GM03348 (cell line): ENCODE measurements around the gene KCTD16.

Source experiments
- DNase-seq: peaks from one replicate; pipeline ENCODE4 v3.0.0; 2012; ENCODE audit warnings: low spot score

Gene KCTD16

GRCh38 chr5:144333336-144333920 is 162.8 kb downstream of the KCTD16 start:
- peak; percentile 7 for DNase-seq

- DNase-seq: no peak
These were observed 164.9 kb downstream of the KCTD16 start for GRCh38 chr5:144335561-144335960.

GRCh38 chr5:144336191-144336961 is 165.7 kb downstream of the KCTD16 start:
- no peak for DNase-seq

- DNase-seq: no peak
These were observed 181.7 kb downstream of the KCTD16 start for GRCh38 chr5:144352330-144352729.

- no peak for DNase-seq
These were observed 182.2 kb downstream of the KCTD16 start for GRCh38 chr5:144352732-144353317.

- DNase-seq: no peak
These were observed 185.8 kb downstream of the KCTD16 start for GRCh38 chr5:144356489-144356888.

GRCh38 chr5:144361406-144361805 is 190.7 kb downstream of the KCTD16 start:
- DNase-seq: no peak

DNA sequence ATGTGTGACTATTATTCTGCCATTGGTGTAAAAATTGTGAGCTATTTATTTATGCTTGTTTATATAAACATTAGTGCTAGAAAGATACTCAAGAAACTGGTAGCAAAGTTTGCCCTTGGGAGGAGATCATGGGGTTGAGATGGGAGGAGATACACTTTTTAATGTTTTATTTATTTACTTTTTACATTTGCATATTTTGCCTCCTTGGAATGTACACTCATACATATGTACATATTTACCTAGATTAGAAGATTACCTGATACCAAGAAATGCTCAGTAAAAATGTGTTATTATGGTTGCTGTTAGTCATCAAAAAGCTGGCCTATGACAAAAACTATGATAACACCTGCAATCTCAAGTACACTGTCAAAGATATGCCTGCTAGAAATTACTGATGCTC is 195.2 kb downstream of the KCTD16 start:
- no peak for DNase-seq

- no peak for DNase-seq
These were observed 197.3 kb downstream of the KCTD16 start for GRCh38 chr5:144367991-144368390.

DNA sequence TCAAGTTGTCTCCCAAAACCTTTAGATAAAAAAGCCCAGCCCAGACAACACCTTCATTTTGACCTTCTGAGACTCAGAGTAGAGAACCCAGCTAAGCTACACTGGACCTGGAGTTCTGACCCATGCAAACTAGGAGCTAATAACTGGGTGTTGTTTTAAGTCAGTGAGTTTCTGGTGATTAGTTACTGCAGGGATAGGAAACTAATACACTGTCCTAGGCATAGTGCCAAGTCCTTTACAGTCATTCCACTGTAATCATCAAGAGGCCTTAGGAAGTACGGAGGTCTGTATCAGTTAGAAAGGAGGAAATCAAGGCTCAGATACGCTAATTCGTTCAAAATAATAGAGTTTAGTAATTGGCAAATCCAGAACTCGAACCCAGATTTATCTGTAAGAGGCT is 197.9 kb downstream of the KCTD16 start:
- no peak for DNase-seq

GRCh38 chr5:144369006-144369405 is 198.3 kb downstream of the KCTD16 start:
- DNase-seq: no peak

DNA sequence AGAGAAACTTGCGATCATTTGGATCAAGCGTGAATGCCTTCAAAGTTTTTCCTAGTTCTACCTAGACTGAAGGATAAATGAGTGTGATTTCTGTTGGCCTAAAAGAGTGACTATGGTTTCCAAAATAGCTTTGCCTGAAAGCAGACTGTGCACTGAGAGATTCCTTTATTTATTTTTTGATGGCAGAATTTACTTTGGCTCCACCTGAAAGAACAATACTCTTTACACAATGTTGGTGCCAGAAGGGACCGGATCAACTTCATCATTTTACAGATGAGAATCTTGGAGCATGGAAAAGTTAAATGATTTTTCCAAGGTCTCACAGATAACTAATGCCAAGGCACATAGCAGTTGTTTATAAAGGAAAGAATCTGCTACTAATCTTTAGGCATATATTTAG is 199.6 kb downstream of the KCTD16 start:
- no peak for DNase-seq

- DNase-seq: no peak
These were observed 204.0 kb downstream of the KCTD16 start for GRCh38 chr5:144374637-144375036.

GRCh38 chr5:144377207-144377606 is 206.5 kb downstream of the KCTD16 start:
- DNase-seq: no peak

GRCh38 chr5:144378681-144379080 is 208.0 kb downstream of the KCTD16 start:
- DNase-seq: no peak

- no peak for DNase-seq
These were observed 214.9 kb downstream of the KCTD16 start for GRCh38 chr5:144385597-144385996.

GRCh38 chr5:144386315-144386714 is 215.6 kb downstream of the KCTD16 start:
- no peak for DNase-seq

DNA sequence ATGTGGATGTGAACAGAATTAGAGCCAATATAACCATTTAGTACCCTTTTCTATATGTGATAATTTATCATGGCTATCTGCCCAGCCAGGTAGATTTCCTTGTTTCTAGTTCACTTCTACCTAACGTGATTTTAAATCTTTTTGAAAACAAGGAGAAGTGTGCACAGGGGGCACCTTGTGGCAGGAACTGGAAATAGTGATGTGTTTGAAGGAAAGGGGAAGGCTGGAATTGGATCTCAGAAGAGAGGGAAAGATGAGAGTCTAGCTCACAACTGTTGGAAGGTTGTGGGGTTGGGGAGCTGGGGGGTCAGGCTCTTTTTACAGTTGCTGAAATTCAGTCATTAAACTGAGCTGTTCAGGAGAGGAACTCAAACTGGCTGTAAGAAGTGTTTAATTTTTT is 219.5 kb downstream of the KCTD16 start:
- peak; percentile 5 for DNase-seq

GRCh38 chr5:144391044-144391443 is 220.4 kb downstream of the KCTD16 start:
- no peak for DNase-seq

DNA sequence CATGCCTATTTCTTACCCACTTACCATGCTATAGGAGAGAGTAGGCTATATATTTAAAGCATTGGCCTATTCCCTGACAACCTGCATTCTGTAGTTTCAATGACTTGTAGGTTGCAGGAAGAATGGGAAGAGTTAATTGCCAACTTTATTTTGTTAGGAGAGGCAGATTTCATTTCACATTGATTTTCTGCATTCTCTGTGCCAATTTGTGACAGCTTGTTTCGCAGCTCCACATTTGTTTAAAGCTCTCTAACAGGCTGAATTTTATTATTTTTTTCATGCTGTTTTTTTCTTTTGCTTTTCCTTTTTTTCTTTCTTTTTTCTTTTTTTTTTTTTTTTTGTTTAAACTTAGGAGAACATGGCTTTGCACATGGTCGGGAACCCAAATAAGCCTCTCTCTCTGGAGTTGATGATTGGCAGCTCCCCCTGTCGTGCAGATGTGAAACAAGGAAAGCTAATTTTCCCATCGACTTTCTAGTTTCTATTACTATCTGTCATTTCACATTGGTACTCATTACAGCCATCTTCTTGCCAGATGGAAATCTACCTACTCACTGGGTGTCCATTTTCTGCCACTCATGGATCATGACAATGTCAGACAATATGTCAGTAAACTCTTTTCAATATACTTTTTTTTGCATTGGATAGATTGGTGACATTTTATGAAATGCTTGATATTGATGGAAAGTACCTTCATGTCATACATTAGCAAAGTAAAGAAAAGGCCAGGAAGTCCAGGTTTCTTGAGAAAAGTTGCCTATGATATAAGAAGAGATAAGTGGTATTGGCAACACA is 223.2 kb downstream of the KCTD16 start:
- no peak for DNase-seq

GRCh38 chr5:144395704-144396103 is 225.0 kb downstream of the KCTD16 start:
- DNase-seq: no peak

DNA sequence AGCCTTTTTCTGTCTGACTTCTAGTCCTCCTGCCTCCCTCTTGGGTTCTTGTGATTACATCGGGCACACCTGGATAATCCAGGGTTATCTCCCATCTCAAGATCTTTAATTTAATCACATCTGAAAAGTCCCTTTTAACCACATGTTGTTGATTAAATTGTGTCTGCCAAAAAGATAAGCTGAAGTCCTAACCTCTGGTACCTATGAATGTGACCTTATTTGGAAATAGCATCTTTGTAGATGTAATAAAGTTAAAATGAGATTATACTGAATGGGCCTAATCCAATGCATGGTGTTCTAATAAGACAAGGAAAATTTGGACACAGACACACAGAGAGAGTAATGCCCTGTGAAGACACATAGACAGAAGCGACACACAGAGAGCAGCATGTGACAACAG is 232.4 kb downstream of the KCTD16 start:
- DNase-seq: no peak
